ENCODE measurements around the gene SMIM20.
"Not testable (repeated sequence)": the region's sequence is repeated elsewhere in the genome, so short reads cannot be mapped to it uniquely, and the experiment has no call there.

The SMIM20 gene

GRCh38 chr4:25913851-25914669, at the start of gene SMIM20:
Gene SMIM20 (plus strand): TSS chr4:25914220. CDS start chr4:25914314, 94 bp downstream.
- peak; percentile 13 to 82 for DNase-seq

GRCh38 chr4:25865586-25865985, 48.4 kb upstream of the SMIM20 start:
- no peak for DNase-seq

GRCh38 chr4:25866401-25866800, 47.6 kb upstream of the SMIM20 start:
- not testable (repeated sequence) for DNase-seq

- DNase-seq, result no peak
Observed at GRCh38 chr4:25867781-25868294, 46.2 kb upstream of the SMIM20 start.

GRCh38 chr4:25870081-25870480, 43.9 kb upstream of the SMIM20 start:
- no peak for DNase-seq

GRCh38 chr4:25872851-25873631, 41.0 kb upstream of the SMIM20 start:
- no peak for DNase-seq

- no peak for DNase-seq
Observed at GRCh38 chr4:25873632-25874129, 40.3 kb upstream of the SMIM20 start.

GRCh38 chr4:25874655-25875054, 39.4 kb upstream of the SMIM20 start:
- no peak for DNase-seq

GRCh38 chr4:25875281-25875745, 38.7 kb upstream of the SMIM20 start:
- DNase-seq, result no peak

- DNase-seq, result no peak
Observed at GRCh38 chr4:25878676-25879075, 35.3 kb upstream of the SMIM20 start.

GRCh38 chr4:25879091-25879584, 34.9 kb upstream of the SMIM20 start:
- no peak for DNase-seq

- DNase-seq, result no peak
Observed at GRCh38 chr4:25879587-25879986, 34.4 kb upstream of the SMIM20 start.

- DNase-seq, result no peak
Observed at GRCh38 chr4:25879991-25880651, 33.9 kb upstream of the SMIM20 start.

- no peak for DNase-seq
Observed at GRCh38 chr4:25881193-25881592, 32.8 kb upstream of the SMIM20 start.

GRCh38 chr4:25882226-25882625, 31.8 kb upstream of the SMIM20 start:
- no peak for DNase-seq

GRCh38 chr4:25883565-25883964, 30.5 kb upstream of the SMIM20 start:
- DNase-seq, result no peak

- no peak for DNase-seq
Observed at GRCh38 chr4:25884031-25884782, 29.8 kb upstream of the SMIM20 start.

GRCh38 chr4:25888781-25889180, 25.2 kb upstream of the SMIM20 start:
- DNase-seq, result no peak

GRCh38 chr4:25889589-25890503, 24.2 kb upstream of the SMIM20 start:
- no peak for DNase-seq

- DNase-seq, result no peak
Observed at GRCh38 chr4:25890571-25891485, 23.2 kb upstream of the SMIM20 start.

All from NCI-H446 (cell line).